ENCODE measurements around the gene PANK2. TPM values are rescaled to one million over a fixed set of nuclear protein-coding genes. Genes with fewer than 3 reads are reported as not detected.

PANK2 gene
- total RNA-seq, 2 experiments from 2014 or later, result 47.6 to 50.3 TPM

DNA sequence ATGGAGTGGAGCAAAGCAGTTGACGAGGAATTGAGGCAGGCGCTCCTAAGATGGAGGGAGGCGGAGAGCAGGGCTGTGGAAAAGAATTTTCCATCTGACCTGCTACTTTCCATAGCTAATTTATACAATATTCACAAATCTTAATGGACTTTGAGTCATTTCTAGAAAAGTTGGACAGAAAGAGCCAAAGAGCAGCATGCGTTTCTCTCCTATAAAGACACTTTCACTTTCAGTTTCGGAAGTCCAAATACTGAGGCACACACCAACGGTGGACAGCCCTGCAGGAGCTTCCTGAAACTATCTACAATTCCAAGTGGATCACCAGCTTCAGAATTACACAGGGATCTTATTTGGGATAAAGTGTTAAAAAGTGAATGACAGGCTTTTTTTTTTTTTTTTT is 43.5 kb downstream of the PANK2 start:
- peaks cover 27% of the 10 kb centered on the region for H3K4me1 Mint-ChIP-seq (ENCODE audit: low read depth)
- no peaks in the 10 kb centered on the region for H3K9me3 Mint-ChIP-seq
- no peak overlapping the region for H3K4me3 Mint-ChIP-seq
- ATAC-seq, result no peak
- no peak for DNase-seq
- TF ChIP-seq, protein P1, sequence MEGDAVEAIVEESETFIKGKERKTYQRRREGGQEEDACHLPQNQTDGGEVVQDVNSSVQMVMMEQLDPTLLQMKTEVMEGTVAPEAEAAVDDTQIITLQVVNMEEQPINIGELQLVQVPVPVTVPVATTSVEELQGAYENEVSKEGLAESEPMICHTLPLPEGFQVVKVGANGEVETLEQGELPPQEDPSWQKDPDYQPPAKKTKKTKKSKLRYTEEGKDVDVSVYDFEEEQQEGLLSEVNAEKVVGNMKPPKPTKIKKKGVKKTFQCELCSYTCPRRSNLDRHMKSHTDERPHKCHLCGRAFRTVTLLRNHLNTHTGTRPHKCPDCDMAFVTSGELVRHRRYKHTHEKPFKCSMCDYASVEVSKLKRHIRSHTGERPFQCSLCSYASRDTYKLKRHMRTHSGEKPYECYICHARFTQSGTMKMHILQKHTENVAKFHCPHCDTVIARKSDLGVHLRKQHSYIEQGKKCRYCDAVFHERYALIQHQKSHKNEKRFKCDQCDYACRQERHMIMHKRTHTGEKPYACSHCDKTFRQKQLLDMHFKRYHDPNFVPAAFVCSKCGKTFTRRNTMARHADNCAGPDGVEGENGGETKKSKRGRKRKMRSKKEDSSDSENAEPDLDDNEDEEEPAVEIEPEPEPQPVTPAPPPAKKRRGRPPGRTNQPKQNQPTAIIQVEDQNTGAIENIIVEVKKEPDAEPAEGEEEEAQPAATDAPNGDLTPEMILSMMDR (IDR thresholded peaks at IDR 0.05), result no peak
- intact Hi-C loops (cut with micrococcal nuclease), result no loop called here
- H3K27ac Mint-ChIP-seq, result peak overlapping the region; percentile 14
- CTCF ChIA-PET, result interaction anchor here (1.2 to 1.6 kb wide), 2 partner anchors 78 to 146 kb away, joined by 3 read pairs; partner anchors contain the start of gene CENPB
- POLR2A ChIA-PET, result interaction anchor here (1.3 kb wide), 1 partner anchor 41 kb away, joined by 4 read pairs; no protein-coding TSS in a partner anchor
- peaks cover 18% of the 10 kb centered on the region for H3K36me3 Mint-ChIP-seq (ENCODE audit: low read depth)
- H3K27me3 Mint-ChIP-seq, result no peaks in the 10 kb centered on the region

DNA sequence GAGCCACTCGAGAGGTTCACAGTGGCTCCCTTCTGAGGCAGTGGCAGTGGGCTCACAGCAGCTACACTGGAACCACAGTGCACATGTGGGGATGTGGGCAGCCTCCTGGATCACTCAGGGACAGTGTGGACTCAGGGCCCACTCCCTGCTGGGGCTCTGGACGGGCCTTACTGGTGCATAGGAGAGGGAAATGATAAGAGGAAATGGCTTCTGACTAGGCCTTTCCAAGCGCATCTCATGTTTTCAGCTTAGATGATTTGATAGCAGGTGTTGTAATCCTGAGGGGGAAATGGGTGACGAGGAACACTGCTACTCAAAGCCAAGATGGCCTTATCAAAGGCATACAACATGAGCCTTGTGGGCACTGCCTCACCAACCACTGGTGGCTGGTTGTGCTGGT is 44.0 kb downstream of the PANK2 start:
- Mint-ChIP-seq H3K9me3 (no peaks in the 10 kb centered on the region), H3K36me3 (ENCODE audit: low read depth) (peaks cover 14% of the 10 kb centered on the region), H3K4me3 (no peak overlapping the region), H3K27ac (peak overlapping the region; percentile 14), H3K27me3 (no peaks in the 10 kb centered on the region), H3K4me1 (ENCODE audit: low read depth) (peaks cover 23% of the 10 kb centered on the region)
- intact Hi-C loops (cut with micrococcal nuclease), result no loop called here
- DNase-seq, result no peak
- TF ChIP-seq, protein P1 (IDR thresholded peaks at IDR 0.05), result no peak
- POLR2A ChIA-PET, result interaction anchor here (1.3 kb wide), 1 partner anchor 42 kb away, joined by 4 read pairs; no protein-coding TSS in a partner anchor
- ATAC-seq, result no peak
- CTCF ChIA-PET, result interaction anchor here (1.2 kb wide), 1 partner anchor 147 kb away, joined by 3 read pairs; the partner anchor contains the start of gene CENPB

DNA sequence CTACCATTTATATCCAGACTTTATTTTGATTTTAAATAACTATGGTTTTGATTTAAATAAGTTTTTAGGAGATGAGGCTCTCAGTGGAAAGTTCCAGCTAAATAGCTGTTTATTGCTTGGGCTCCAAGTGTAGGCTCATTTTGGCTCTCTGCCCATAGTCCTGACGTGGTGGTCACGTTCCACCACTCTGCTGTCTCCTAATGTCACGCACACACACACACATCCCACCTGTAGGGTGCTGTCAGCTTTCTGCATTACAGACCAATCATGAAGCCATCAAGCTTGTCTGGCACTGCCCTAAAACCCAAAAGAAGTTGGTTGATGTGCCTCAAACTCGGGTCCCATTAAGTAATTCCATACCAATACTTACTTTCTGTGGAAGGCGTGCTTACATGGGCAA is 45.4 kb downstream of the PANK2 start:
- Mint-ChIP-seq H3K36me3 (ENCODE audit: low read depth) (peaks cover 23% of the 10 kb centered on the region), H3K9me3 (peaks cover 3% of the 10 kb centered on the region), H3K4me3 (no peak overlapping the region), H3K27ac (no peak overlapping the region), H3K27me3 (no peaks in the 10 kb centered on the region), H3K4me1 (ENCODE audit: low read depth) (peaks cover 18% of the 10 kb centered on the region)
- TF ChIP-seq, protein P1 (IDR thresholded peaks at IDR 0.05), result no peak
- ChIA-PET POLR2A (no interaction called here), CTCF (interaction anchor here (1.0 to 1.5 kb wide), 2 partner anchors 9 to 158 kb away, joined by 3 to 4 read pairs; no protein-coding TSS in a partner anchor)
- DNase-seq (no peak), ATAC-seq (no peak)
- intact Hi-C loops (cut with micrococcal nuclease), result no loop called here

DNA sequence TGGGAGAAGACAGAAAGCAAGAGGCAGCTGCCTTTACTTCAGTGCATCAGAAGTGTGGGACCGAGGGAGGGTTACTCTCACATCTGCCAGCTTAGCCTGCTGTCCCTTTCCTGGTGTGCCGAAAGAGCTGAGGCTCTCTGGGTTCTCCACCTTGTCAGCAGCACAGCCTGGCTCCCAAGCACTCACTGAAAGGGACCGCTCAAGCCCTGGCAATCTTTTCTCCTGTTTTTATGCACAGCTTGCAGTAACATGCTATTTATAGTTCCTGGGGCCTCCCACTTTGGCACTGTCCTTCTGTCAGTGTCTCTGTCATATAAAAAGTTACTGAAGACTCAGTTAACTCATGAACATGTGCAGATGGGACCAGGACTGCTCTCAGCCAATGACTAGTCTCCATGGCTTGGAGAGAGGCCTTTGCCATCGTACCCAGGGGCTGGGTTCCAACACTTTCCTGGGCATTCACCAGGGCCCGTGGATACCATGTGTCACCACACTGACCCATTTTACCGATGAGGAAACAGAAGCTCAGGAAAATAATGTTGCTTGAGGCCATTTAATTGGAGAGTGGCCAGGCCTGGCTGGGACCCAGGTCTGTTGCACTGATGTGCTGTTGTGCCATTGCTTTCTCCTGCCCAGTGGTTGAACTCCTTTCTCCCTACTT is 46.2 kb downstream of the PANK2 start:
- Mint-ChIP-seq H3K4me3 (no peak overlapping the region), H3K27ac (no peak overlapping the region), H3K4me1 (ENCODE audit: low read depth) (peaks cover 14% of the 10 kb centered on the region), H3K9me3 (peaks cover 3% of the 10 kb centered on the region), H3K27me3 (no peaks in the 10 kb centered on the region), H3K36me3 (ENCODE audit: low read depth) (peaks cover 30% of the 10 kb centered on the region)
- ATAC-seq (no peak), DNase-seq (no peak)
- intact Hi-C loops (cut with micrococcal nuclease), result no loop called here
- POLR2A ChIA-PET, result interaction anchor here (0.9 to 1.0 kb wide), 2 partner anchors 12 to 59 kb away, joined by 3 to 4 read pairs; no protein-coding TSS in a partner anchor
- TF ChIP-seq, protein P1 (IDR thresholded peaks at IDR 0.05), result no peak
- CTCF ChIA-PET, result interaction anchor here (1.0 to 1.5 kb wide), 2 partner anchors 10 to 157 kb away, joined by 3 to 4 read pairs; no protein-coding TSS in a partner anchor

DNA sequence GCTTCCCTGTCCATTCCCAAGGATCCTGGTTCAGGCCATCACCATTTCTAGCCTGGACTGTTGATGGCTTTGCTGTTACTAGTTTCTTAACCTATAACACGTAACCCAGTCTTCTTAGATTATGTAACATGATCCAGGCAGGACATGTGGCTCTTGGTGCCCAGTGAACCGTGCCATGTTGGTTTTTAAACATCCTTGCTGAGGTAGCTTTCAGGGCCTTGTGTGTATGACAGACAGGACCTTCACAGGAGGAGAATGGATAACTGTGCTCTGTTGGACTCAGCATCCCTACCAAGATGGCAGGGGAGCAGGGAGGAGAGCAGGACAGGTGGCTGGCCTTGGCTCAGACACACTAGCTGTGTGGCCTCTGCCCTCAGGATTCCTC is 46.8 kb downstream of the PANK2 start:
- POLR2A ChIA-PET, result interaction anchor here (1.0 kb wide), 1 partner anchor 11 kb away, joined by 4 read pairs; no protein-coding TSS in a partner anchor
- ATAC-seq, result no peak

More for the DNA sequence above, 46.8 kb downstream of the PANK2 start:
- no peak overlapping the region for H3K4me3 Mint-ChIP-seq
- H3K27ac Mint-ChIP-seq, result no peak overlapping the region
- H3K36me3 Mint-ChIP-seq (ENCODE audit: low read depth), result peaks cover 35% of the 10 kb centered on the region
- H3K9me3 Mint-ChIP-seq, result peaks cover 3% of the 10 kb centered on the region
- no peaks in the 10 kb centered on the region for H3K27me3 Mint-ChIP-seq
- no peak for DNase-seq
- CTCF ChIA-PET, result interaction anchor here (0.9 kb wide), 1 partner anchor 156 kb away, joined by 3 read pairs; no protein-coding TSS in a partner anchor
- H3K4me1 Mint-ChIP-seq (ENCODE audit: low read depth), result peaks cover 14% of the 10 kb centered on the region
- intact Hi-C loops (cut with micrococcal nuclease), result no loop called here
- TF ChIP-seq, protein P1 (IDR thresholded peaks at IDR 0.05), result no peak
